ENCODE measurements around the gene ZG16.
"Not testable (repeated sequence)": the region's sequence is repeated elsewhere in the genome, so short reads cannot be mapped to it uniquely, and the experiment has no call there.

DNA sequence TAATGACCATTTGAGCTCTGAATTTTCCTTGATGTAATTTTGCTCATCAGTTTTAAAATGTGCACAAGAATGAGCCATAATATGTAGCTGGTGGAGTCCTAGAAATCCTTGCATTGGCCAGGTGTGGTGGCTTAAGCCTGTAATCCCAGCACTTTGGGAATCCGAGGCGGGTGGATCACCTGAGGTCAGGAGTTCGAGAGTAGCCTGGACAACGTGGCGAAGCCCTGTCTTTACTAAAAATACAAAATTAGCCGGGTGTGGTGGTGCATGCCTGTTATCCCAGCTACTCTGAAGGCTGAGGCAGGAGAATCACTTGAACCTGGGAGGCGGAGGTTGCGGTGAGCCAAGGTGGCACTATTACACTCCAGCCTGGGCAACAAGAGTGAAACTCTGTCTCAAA is 21.0 kb upstream of the ZG16 start:
- TF ChIP-seq, protein P1, sequence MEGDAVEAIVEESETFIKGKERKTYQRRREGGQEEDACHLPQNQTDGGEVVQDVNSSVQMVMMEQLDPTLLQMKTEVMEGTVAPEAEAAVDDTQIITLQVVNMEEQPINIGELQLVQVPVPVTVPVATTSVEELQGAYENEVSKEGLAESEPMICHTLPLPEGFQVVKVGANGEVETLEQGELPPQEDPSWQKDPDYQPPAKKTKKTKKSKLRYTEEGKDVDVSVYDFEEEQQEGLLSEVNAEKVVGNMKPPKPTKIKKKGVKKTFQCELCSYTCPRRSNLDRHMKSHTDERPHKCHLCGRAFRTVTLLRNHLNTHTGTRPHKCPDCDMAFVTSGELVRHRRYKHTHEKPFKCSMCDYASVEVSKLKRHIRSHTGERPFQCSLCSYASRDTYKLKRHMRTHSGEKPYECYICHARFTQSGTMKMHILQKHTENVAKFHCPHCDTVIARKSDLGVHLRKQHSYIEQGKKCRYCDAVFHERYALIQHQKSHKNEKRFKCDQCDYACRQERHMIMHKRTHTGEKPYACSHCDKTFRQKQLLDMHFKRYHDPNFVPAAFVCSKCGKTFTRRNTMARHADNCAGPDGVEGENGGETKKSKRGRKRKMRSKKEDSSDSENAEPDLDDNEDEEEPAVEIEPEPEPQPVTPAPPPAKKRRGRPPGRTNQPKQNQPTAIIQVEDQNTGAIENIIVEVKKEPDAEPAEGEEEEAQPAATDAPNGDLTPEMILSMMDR (optimal IDR thresholded peaks at IDR 0.05 in 1 of 3, IDR thresholded peaks at IDR 0.05 in 1 of 3, conservative IDR thresholded peaks at IDR 0.05 in 1 of 3; ENCODE audit: extremely low read depth in 1 of 3, insufficient read depth in 2 of 3, low read length in 3 of 3) = not testable (repeated sequence)
- not testable (repeated sequence) for TF ChIP-seq EZH2 (IDR thresholded peaks at IDR 0.05; ENCODE audit: low read length)
